Mucosa of descending colon (tissue), 3 donors: ENCODE data around the gene PEX14. TPM values are rescaled to one million over a fixed set of nuclear protein-coding genes. Genes with fewer than 3 reads are reported as not detected.

Experiments used
- ATAC-seq: fragments of 200-7000 bp; cut with Tn5 transposase; one replicate; pipeline ENCODE4 v1.9.1; 2020; ENCODE audit warnings: mild to moderate bottlenecking, moderate library complexity
- DNase-seq, 3 donors: peaks; one replicate each; pipeline ENCODE4 v3.0.0-alpha.2; 2020
- H3K36me3 ChIP-seq: fragments of 200-600 bp; one replicate; pipeline ENCODE4 v1.8.0; 2021; ENCODE audit warnings: low read depth, mild to moderate bottlenecking
- H3K4me1 ChIP-seq: fragments of 200-600 bp; one replicate; pipeline ENCODE4 v1.8.0; 2021; ENCODE audit warnings: low read depth, mild to moderate bottlenecking
- H3K4me3 ChIP-seq: fragments of 200-600 bp; one replicate; pipeline ENCODE4 v1.8.0; 2021; ENCODE audit warnings: mild to moderate bottlenecking
- H3K9me3 ChIP-seq: fragments of 200-600 bp; one replicate; pipeline ENCODE4 v1.8.0; 2021; ENCODE audit warnings: mild to moderate bottlenecking
- intact Hi-C, 2 donors: fragments of 100-400 bp; cut with DNase I in 1 of 2; cut with micrococcal nuclease in 1 of 2; formaldehyde crosslinking; loops; one replicate each; pipeline versions ENCODE4 v1.11.0 to v1.11.1; 2022; cut with DNase I, micrococcal nuclease
- total RNA-seq, 3 donors: library from RNA; stranded (reverse); fragmentation: NEBNext Ultra II Directional in 2 of 3; extraction: Animal tissue kit (Norgen Biotek cat#: 25700) in 2 of 3; gene quantifications; one replicate each; pipeline versions ENCODE4 v1.2.1 to v1.2.4, GENCODE V29; 2021 to 2023
- TF ChIP-seq, protein P1 (sequence below): fragments of 200-600 bp; IDR thresholded peaks from one replicate; pipeline ENCODE4 v1.8.0; 2022; ENCODE audit warnings: antibody characterized with exemption, mild to moderate bottlenecking
- donor health status: DM: no; HTN: no; CAD: no; lungs with moderate emphysema.
- donor health status: DM: no; HTN: no; CAD: no.
- donor health status: DM: no; HTN: yes; CAD: no.

The PEX14 gene
- total RNA-seq, 3 donors from 2014 or later, result 18.9 to 23.8 (median 21.3) TPM

DNA sequence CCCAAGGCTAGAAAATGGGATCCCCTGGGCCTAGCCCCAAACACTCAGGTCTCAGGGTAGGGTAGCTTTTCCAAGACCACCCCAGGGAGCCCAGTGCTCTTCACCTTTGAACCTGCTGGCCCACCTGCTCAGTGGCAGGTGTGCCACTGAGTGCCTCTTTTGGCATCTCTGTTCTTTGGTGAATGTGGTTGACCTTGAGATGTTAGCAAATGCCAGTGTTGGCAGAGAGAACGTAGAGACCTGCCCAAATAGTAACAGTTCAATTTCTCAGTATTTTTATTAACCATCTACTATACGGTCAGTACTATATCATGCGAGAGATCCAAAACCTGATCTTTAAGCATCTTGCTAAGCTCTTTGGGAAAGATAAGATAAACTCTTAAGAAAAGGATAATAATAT lies 128.2 kb downstream of the PEX14 start:
- no peak for ATAC-seq
- intact Hi-C loops, result no loop called here
- H3K36me3 ChIP-seq, result no peaks in the 10 kb centered on the region
- TF ChIP-seq, protein P1, sequence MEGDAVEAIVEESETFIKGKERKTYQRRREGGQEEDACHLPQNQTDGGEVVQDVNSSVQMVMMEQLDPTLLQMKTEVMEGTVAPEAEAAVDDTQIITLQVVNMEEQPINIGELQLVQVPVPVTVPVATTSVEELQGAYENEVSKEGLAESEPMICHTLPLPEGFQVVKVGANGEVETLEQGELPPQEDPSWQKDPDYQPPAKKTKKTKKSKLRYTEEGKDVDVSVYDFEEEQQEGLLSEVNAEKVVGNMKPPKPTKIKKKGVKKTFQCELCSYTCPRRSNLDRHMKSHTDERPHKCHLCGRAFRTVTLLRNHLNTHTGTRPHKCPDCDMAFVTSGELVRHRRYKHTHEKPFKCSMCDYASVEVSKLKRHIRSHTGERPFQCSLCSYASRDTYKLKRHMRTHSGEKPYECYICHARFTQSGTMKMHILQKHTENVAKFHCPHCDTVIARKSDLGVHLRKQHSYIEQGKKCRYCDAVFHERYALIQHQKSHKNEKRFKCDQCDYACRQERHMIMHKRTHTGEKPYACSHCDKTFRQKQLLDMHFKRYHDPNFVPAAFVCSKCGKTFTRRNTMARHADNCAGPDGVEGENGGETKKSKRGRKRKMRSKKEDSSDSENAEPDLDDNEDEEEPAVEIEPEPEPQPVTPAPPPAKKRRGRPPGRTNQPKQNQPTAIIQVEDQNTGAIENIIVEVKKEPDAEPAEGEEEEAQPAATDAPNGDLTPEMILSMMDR, result no peak
- no peak overlapping the region for H3K4me3 ChIP-seq
- DNase-seq, result no peak
- H3K9me3 ChIP-seq, result no peaks in the 10 kb centered on the region
- no peaks in the 10 kb centered on the region for H3K4me1 ChIP-seq

DNA sequence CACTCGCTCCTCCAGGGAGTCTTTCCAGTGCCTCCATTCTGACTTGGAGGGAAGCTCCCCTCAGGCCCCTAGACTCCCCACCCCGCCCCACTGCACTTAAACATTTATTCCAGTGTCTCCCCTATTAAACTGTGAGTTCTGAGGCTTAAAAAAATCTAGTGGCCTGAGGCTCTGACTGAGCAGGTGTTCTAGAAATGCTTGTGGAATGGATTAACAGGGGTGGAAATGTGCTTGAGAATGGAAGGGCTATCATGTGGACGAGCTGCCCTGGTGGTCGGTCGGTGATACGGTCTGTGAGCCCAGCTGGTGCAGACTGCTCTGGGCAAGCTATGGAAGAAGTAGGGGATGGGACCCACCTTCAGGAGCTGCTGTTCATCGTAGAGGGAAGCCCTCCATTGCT lies 130.2 kb downstream of the PEX14 start:
- intact Hi-C loops, result no loop called here
- TF ChIP-seq, protein P1, result no peak
- DNase-seq (no peak), ATAC-seq (no peak)
- Histone ChIP-seq H3K4me1 (no peaks in the 10 kb centered on the region), H3K36me3 (no peaks in the 10 kb centered on the region), H3K4me3 (no peak overlapping the region), H3K9me3 (no peaks in the 10 kb centered on the region)

DNA sequence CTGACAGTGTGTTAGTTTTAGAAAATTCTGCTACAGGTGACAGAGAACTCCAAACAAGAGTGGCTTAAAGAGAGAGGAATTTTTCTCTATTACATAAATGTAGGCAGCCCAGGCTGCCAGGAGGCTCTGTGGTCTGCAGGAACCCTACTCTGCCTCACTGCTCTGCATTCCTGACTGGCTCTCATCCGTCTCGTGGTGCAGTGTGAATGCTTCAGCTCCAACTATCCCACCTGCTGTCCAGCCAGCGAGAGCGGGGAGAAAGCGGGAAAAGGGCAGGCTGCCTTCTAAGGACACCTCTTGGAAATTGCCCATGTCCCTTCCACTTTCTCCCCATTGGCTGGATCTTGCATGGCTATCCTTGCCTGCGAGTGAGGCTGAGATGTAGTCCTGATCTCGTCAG lies 131.3 kb downstream of the PEX14 start:
- intact Hi-C loops, result no loop called here
- no peaks in the 10 kb centered on the region for H3K36me3 ChIP-seq
- TF ChIP-seq, protein P1, result no peak
- ATAC-seq, result no peak
- H3K9me3 ChIP-seq, result no peaks in the 10 kb centered on the region
- H3K4me3 ChIP-seq, result no peak overlapping the region
- H3K4me1 ChIP-seq, result no peaks in the 10 kb centered on the region
- no peak for DNase-seq

DNA sequence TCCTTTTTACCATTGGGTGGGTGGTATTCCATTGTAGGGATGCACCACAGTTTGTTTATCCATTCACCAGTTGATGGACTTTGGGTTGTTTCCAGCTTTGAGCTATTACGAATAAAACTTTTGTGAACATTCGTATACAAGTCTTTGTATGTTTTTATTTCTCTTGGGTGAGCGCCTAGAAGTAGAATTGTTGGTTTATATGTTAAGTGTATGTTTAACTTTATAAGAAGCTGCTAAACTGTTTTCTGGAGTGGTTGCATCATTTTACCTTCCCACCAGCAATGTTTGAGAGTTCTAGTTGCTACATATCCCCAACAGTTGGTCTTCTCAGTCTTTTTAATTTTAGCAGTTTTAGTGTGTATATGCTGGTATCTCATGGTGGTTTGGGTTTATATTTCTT lies 132.5 kb downstream of the PEX14 start:
- no peaks in the 10 kb centered on the region for H3K36me3 ChIP-seq
- TF ChIP-seq, protein P1, result no peak
- ATAC-seq (no peak), DNase-seq (no peak)
- intact Hi-C loops, result no loop called here
- H3K9me3 ChIP-seq, result no peaks in the 10 kb centered on the region
- H3K4me3 ChIP-seq, result no peak overlapping the region
- H3K4me1 ChIP-seq, result no peaks in the 10 kb centered on the region

DNA sequence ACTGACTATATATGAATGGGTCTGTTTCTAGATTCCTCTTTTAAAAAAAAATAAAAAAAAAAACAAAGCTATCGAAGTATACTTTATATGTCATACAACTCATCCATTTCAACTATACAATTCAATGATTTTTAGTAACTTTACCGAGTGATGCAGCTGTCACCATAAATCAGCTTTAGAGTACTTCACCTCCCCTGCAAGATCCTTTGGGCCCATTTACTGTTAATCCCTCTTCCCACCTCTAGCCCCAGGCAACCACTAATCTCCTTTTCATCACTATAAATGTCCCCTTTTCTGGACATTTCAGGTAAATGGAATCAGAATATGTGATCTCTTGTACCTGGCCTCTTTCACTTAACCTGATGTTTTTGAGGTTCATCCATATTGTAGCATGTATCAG lies 133.9 kb downstream of the PEX14 start:
- Histone ChIP-seq H3K36me3 (no peaks in the 10 kb centered on the region), H3K4me1 (no peaks in the 10 kb centered on the region), H3K9me3 (no peaks in the 10 kb centered on the region), H3K4me3 (no peak overlapping the region)
- ATAC-seq (no peak), DNase-seq (no peak)
- intact Hi-C loops, result no loop called here
- TF ChIP-seq, protein P1, result no peak

DNA sequence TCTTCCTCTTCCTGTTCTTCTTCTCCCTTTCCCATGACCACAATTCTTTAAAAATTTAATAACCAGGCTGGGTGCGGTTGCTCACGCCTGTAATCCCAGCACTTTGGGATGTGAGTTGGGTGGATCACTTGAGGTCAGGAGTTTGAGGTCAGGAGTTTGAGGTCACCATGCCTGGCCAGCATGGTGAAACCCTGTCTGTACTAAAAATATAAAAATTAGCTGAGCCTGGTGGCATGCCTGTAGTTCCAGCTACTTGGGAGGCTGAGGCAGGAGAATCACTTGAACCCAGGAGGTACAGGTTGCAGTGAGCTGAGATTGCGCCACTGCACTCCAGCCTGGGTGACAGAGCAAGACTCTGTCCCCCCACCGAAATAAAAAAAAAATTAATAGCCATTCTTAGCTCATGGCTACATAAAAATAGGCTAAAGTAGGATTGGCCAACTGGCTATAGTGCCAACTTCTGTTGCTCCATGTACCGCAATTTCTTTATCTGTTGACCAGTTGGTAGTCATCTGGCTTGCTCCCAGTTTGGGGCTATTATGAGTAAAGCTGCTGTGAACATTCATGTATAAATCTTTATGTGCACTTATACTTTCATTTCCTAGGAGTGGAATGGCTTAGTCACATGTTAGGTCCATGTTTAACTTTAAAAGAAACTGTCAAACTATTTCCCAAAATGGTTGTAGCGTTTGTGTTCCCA lies 136.3 kb downstream of the PEX14 start:
- no peaks in the 10 kb centered on the region for H3K4me1 ChIP-seq
- TF ChIP-seq, protein P1, result no peak
- no peak for DNase-seq
- intact Hi-C loops, result no loop called here
- no peaks in the 10 kb centered on the region for H3K36me3 ChIP-seq
- no peaks in the 10 kb centered on the region for H3K9me3 ChIP-seq
- H3K4me3 ChIP-seq, result no peak overlapping the region
- no peak for ATAC-seq
